ENCODE measurements around the gene TRMT112.

Gene TRMT112

GRCh38 chr11:64267207-64267945 lies 50.0 kb downstream of the TRMT112 start:
- no peak for DNase-seq (ENCODE audit: extremely low spot score)
- CTCF ChIA-PET, result interaction anchor here (1.2 kb wide), 1 partner anchor 16 kb away, joined by 3 read pairs; no protein-coding TSS in a partner anchor
- POLR2A ChIA-PET, result interaction anchor here (0.8 to 5.5 kb wide), 3 partner anchors 19 to 41 kb away, joined by 3 to 78 read pairs (median 3); partner anchors contain the start of genes NUDT22, PLCB3, PPP1R14B and TRPT1
- TF ChIP-seq TARDBP (IDR thresholded peaks at IDR 0.05) (no peak), PKNOX1 (IDR thresholded peaks at IDR 0.05) (no peak), FOXM1 (IDR thresholded peaks at IDR 0.05; ENCODE audit: borderline replicate concordance) (no peak), HDGF (IDR thresholded peaks at IDR 0.05; ENCODE audit: borderline replicate concordance) (no peak), BHLHE40 (IDR thresholded peaks at IDR 0.05; ENCODE audit: borderline replicate concordance) (no peak), NFRKB (IDR thresholded peaks at IDR 0.05) (no peak)
